Erythroblast (primary cell): Measurements from ENCODE around the gene ERI2.

Experiments used
- GATA1 ChIP-seq: IDR thresholded peaks from 2 replicates; pipeline ENCODE4 v1.6.1; 2011; ENCODE audit warnings: low read depth, mild to moderate bottlenecking, control low read depth, low read length, moderate library complexity
- POLR2A ChIP-seq: IDR thresholded peaks from 2 replicates; pipeline ENCODE4 v1.6.1; 2011; ENCODE audit warnings: mild to moderate bottlenecking, low read length

DNA sequence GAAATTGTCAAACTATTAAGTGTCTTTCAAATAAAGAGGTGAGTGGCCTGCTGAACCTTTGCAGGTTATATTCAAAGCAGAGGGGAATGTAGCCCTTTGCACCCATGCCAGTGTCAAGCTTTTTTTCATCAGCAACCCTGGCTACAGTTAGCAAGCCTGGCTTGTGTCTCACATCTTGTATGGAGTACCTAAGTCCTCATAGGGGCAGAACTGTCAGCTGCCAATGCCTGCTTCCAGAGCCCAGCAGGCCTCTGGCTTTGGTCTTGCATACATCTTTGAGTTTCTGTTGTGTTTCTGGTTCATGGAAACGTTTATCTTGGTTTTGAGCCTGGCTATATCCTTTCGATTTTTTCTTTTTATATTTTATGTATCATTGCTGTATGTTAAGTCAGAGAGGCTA lies 26.8 kb upstream of the ERI2 start:
- no peak for TF ChIP-seq POLR2A
- TF ChIP-seq GATA1: no peak
